H1 (cell line): Measurements from ENCODE around the gene GPC6. TPM values are rescaled to one million over a fixed set of nuclear protein-coding genes. Genes with fewer than 3 reads are reported as not detected.

Experiments used
- CTCF ChIA-PET: fragments of 300-600 bp; sonication (Branson Sonifier 250); formaldehyde crosslinking; loops from one replicate; lab custom pipeline; 2021; ENCODE audit not compliant: partially characterized antibody; lab: Charles Lee
- POLR2A ChIA-PET: fragments of 300-600 bp; sonication (Branson Sonifier 250); formaldehyde crosslinking; loops from one replicate; lab custom pipeline; 2021; ENCODE audit warnings: inconsistent platforms; ENCODE audit not compliant: partially characterized antibody; lab: Charles Lee
- DNase-seq, 2 experiments: peaks; one replicate each; pipeline versions ENCODE4 v3.0.0 to v3.0.0-alpha.2; 2010 to 2022; ENCODE audit warnings: low spot score in 2 of 2, low read depth in 1 of 2, mixed read lengths in 1 of 2
- FAIRE-seq: peaks from 2 replicates; lab custom pipeline; 2011; peaks lifted over from hg19 to GRCh38; lab: Jason Lieb, UNC
- H2AFZ ChIP-seq: 2 replicates; pipeline ENCODE4 v1.8.1; 2012; ENCODE audit warnings: low read length, inconsistent platforms
- H2AK5ac ChIP-seq: 2 replicates; pipeline ENCODE4 v1.6.1; 2013; ENCODE audit warnings: low read depth, low read length
- H2BK120ac ChIP-seq: replicated peaks from 2 replicates; pipeline ENCODE3; 2013; ENCODE audit warnings: low read depth, low read length, inconsistent platforms
- H2BK12ac ChIP-seq: 2 replicates; pipeline ENCODE4 v1.6.1; 2013; ENCODE audit warnings: low read depth, low read length
- H2BK15ac ChIP-seq: 2 replicates; pipeline ENCODE4 v1.6.1; 2013; ENCODE audit warnings: low read length
- H2BK20ac ChIP-seq: 2 replicates; pipeline ENCODE4 v1.6.1; 2013; ENCODE audit warnings: low read length
- H2BK5ac ChIP-seq: 2 replicates; pipeline ENCODE4 v1.6.1; 2013; ENCODE audit warnings: low read depth, low read length
- H3K14ac ChIP-seq: 2 replicates; pipeline ENCODE4 v1.6.1; 2013; ENCODE audit warnings: inconsistent platforms; ENCODE audit not compliant: insufficient read length
- H3K18ac ChIP-seq: 2 replicates; pipeline ENCODE4 v1.6.1; 2013; ENCODE audit warnings: low read length; ENCODE audit errors: extremely low read depth
- H3K23ac ChIP-seq: 2 replicates; pipeline ENCODE4 v1.6.1; 2013; ENCODE audit warnings: inconsistent platforms; ENCODE audit not compliant: insufficient read length
- H3K23me2 ChIP-seq: 2 replicates; pipeline ENCODE4 v1.6.1; 2013; ENCODE audit warnings: low read depth, low read length
- H3K27ac ChIP-seq: 2 replicates; pipeline ENCODE4 v1.6.1; 2011; ENCODE audit warnings: low read depth, low read length, inconsistent platforms
- H3K27me3 ChIP-seq, 4 experiments: replicated peaks in 1 of 4; 1 replicate in 1 of 4; 2 replicates in 3 of 4; pipeline versions ENCODE4 v1.6.1 to v1.8.1; 2011 to 2013; ENCODE audit warnings: low read length in 3 of 4, mild to moderate bottlenecking in 3 of 4, inconsistent platforms in 2 of 4, mixed read lengths in 2 of 4, moderate library complexity in 1 of 4; ENCODE audit not compliant: control insufficient read depth in 3 of 4, insufficient read depth in 3 of 4; ENCODE audit errors: extremely low read depth in 1 of 4
- H3K36me3 ChIP-seq, 4 experiments: 2 replicates each; pipeline versions ENCODE4 v1.6.1 to v1.8.1; 2011 to 2013; ENCODE audit warnings: mild to moderate bottlenecking in 4 of 4, low read length in 3 of 4, moderate library complexity in 2 of 4, control low read depth in 1 of 4, inconsistent platforms in 1 of 4; ENCODE audit not compliant: insufficient read depth in 4 of 4, control insufficient read depth in 2 of 4
- H3K4ac ChIP-seq: replicated peaks from 2 replicates; pipeline ENCODE3; 2013; ENCODE audit warnings: low read length, low read depth, mixed read lengths, inconsistent platforms; ENCODE audit not compliant: insufficient read length
- H3K4me1 ChIP-seq, 4 experiments: replicated peaks in 1 of 4; 1 replicate in 1 of 4; 2 replicates in 3 of 4; pipeline versions ENCODE4 v1.6.1 to v1.8.1; 2011 to 2013; ENCODE audit warnings: low read length in 3 of 4, inconsistent platforms in 2 of 4, mixed read lengths in 1 of 4; ENCODE audit not compliant: insufficient read depth in 4 of 4, control insufficient read depth in 3 of 4
- H3K4me2 ChIP-seq, 2 experiments: 2 replicates each; pipeline versions ENCODE4 v1.6.1 to v1.8.1; 2011 to 2013; ENCODE audit warnings: low read depth in 2 of 2, low read length in 2 of 2, control low read depth in 1 of 2, inconsistent platforms in 1 of 2, mild to moderate bottlenecking in 1 of 2; ENCODE audit not compliant: insufficient read depth in 1 of 2
- H3K4me3 ChIP-seq, 4 experiments: fragments of 200-600, 300-600 bp in 1 of 4; sonication (generic), shearing (Covaris generic), sonication (Bioruptor Twin) in 1 of 4; 2 replicates each; pipeline versions ENCODE4 v1.5.1 to v1.8.1; 2011 to 2016; ENCODE audit warnings: low read length in 4 of 4, low read depth in 3 of 4, control low read depth in 2 of 4, inconsistent platforms in 2 of 4, mild to moderate bottlenecking in 2 of 4, mixed read lengths in 1 of 4, moderate library complexity in 1 of 4; ENCODE audit not compliant: insufficient read depth in 2 of 4; ENCODE audit errors: extremely low read depth in 1 of 4
- H3K56ac ChIP-seq: replicated peaks from 2 replicates; pipeline ENCODE3; 2013; ENCODE audit warnings: low read depth, mild to moderate bottlenecking, mixed read lengths, low read length, inconsistent platforms; ENCODE audit not compliant: insufficient read length
- H3K79me1 ChIP-seq: 2 replicates; pipeline ENCODE4 v1.6.1; 2013; ENCODE audit warnings: low read depth, low read length, control low read depth
- H3K79me2 ChIP-seq, 2 experiments: 2 replicates each; pipeline versions ENCODE4 v1.6.1 to v1.8.1; 2012 to 2013; ENCODE audit warnings: low read length in 2 of 2, mild to moderate bottlenecking in 2 of 2, inconsistent platforms in 1 of 2; ENCODE audit not compliant: insufficient read depth in 2 of 2, control insufficient read depth in 1 of 2
- H3K9ac ChIP-seq, 4 experiments: replicated peaks in 1 of 4; 1 replicate in 1 of 4; 2 replicates in 3 of 4; pipeline versions ENCODE4 v1.6.1 to v1.8.1; 2011 to 2013; ENCODE audit warnings: low read depth in 3 of 4, low read length in 3 of 4, control low read depth in 2 of 4, mild to moderate bottlenecking in 2 of 4, moderate library complexity in 2 of 4, inconsistent platforms in 1 of 4; ENCODE audit errors: extremely low read depth in 1 of 4
- H3K9me3 ChIP-seq, 2 experiments: 2 replicates each; pipeline versions ENCODE4 v1.6.1 to v1.8.1; 2012 to 2013; ENCODE audit warnings: mild to moderate bottlenecking in 2 of 2, moderate library complexity in 2 of 2, control low read depth in 1 of 2, inconsistent platforms in 1 of 2, low read depth in 1 of 2, low read length in 1 of 2, mixed read lengths in 1 of 2; ENCODE audit not compliant: insufficient read depth in 2 of 2
- H4K20me1 ChIP-seq, 2 experiments: replicated peaks in 1 of 2; 2 replicates each; pipeline versions ENCODE3 to v1.8.1; 2011 to 2013; ENCODE audit warnings: inconsistent platforms in 2 of 2, low read length in 2 of 2, mild to moderate bottlenecking in 1 of 2; ENCODE audit not compliant: insufficient read depth in 2 of 2, control insufficient read depth in 1 of 2
- H4K5ac ChIP-seq: 2 replicates; pipeline ENCODE4 v1.6.1; 2013; ENCODE audit warnings: low read length, low read depth, mixed read lengths, inconsistent platforms; ENCODE audit not compliant: insufficient read length
- H4K8ac ChIP-seq: 2 replicates; pipeline ENCODE4 v1.8.0; 2013; ENCODE audit warnings: mild to moderate bottlenecking, moderate library complexity, low read length, inconsistent platforms; ENCODE audit not compliant: insufficient read depth; ENCODE audit errors: extremely low read depth
- H4K91ac ChIP-seq: replicated peaks from 2 replicates; pipeline ENCODE3; 2013; ENCODE audit warnings: low read length, mixed read lengths, inconsistent platforms; ENCODE audit not compliant: insufficient read length
- BACH1 ChIP-seq: IDR thresholded peaks from 2 replicates; pipeline ENCODE4 v1.6.1; 2012; ENCODE audit warnings: low read length, improper control_type of control experiment
- CBX5 ChIP-seq: fragments of 300-800, 300-1000 bp; sonication (generic); IDR thresholded peaks from 2 replicates; pipeline ENCODE4 v1.7.1; 2016; ENCODE audit warnings: antibody characterized with exemption, low read length, low read depth
- CEBPB ChIP-seq: IDR thresholded peaks from 2 replicates; pipeline ENCODE4 v1.6.1; 2012; ENCODE audit warnings: low read depth, low read length
- GTF2F1 ChIP-seq: IDR thresholded peaks from 2 replicates; pipeline ENCODE4 v1.6.1; 2012; ENCODE audit warnings: low read depth, low read length, improper control_type of control experiment, borderline replicate concordance
- JUN ChIP-seq: IDR thresholded peaks from 2 replicates; pipeline ENCODE4 v1.6.1; 2011; ENCODE audit warnings: low read depth, mild to moderate bottlenecking, improper control_type of control experiment, low read length
- JUND ChIP-seq: IDR thresholded peaks from 2 replicates; pipeline ENCODE4 v1.6.1; 2011; ENCODE audit warnings: mild to moderate bottlenecking, improper control_type of control experiment, low read length
- KDM4A ChIP-seq: IDR thresholded peaks from one replicate; pipeline ENCODE4 v1.7.1; 2012; ENCODE audit warnings: low read depth, mild to moderate bottlenecking, moderate library complexity, low read length, inconsistent platforms; ENCODE audit not compliant: severe bottlenecking
- PHF8 ChIP-seq: fragments of 200-600 bp; sonication (generic); conservative IDR thresholded peaks from 2 replicates; pipeline ENCODE4 v1.7.1; 2012; ENCODE audit warnings: low read depth, mild to moderate bottlenecking, inconsistent platforms, low read length, moderate library complexity
- RFX5 ChIP-seq: IDR thresholded peaks from 2 replicates; pipeline ENCODE4 v1.6.1; 2011; ENCODE audit warnings: low read depth, low read length, improper control_type of control experiment, borderline replicate concordance
- SIN3A ChIP-seq, 2 experiments: IDR thresholded peaks in 1 of 2; conservative IDR thresholded peaks in 1 of 2; 2 replicates each; pipeline ENCODE4 v1.6.1; 2011 to 2012; ENCODE audit warnings: low read length in 2 of 2, improper control_type of control experiment in 1 of 2, low read depth in 1 of 2, mild to moderate bottlenecking in 1 of 2
- SIRT6 ChIP-seq: IDR thresholded peaks from one replicate; pipeline ENCODE4 v1.7.1; 2012; ENCODE audit warnings: low read length, inconsistent platforms
- SP4 ChIP-seq: IDR thresholded peaks from 2 replicates; pipeline ENCODE4 v1.6.1; 2012; ENCODE audit warnings: low read length, inconsistent platforms
- SRF ChIP-seq: IDR thresholded peaks from 2 replicates; pipeline ENCODE4 v1.6.1; 2011; ENCODE audit warnings: mild to moderate bottlenecking, low read depth, low read length, moderate library complexity
- TAF1 ChIP-seq: IDR thresholded peaks from 2 replicates; pipeline ENCODE4 v1.6.1; 2011; ENCODE audit warnings: mild to moderate bottlenecking, low read depth, low read length
- TCF12 ChIP-seq: IDR thresholded peaks from 2 replicates; pipeline ENCODE4 v1.6.1; 2011; ENCODE audit warnings: low read depth, mild to moderate bottlenecking, low read length
- TEAD4 ChIP-seq: IDR thresholded peaks from 2 replicates; pipeline ENCODE4 v1.6.1; 2012; ENCODE audit warnings: low read depth, low read length, inconsistent platforms, mixed read lengths
- ZNF274 ChIP-seq: IDR thresholded peaks from 2 replicates; pipeline ENCODE4 v1.7.0; 2012; ENCODE audit warnings: low read length, borderline replicate concordance; ENCODE audit errors: extremely low read depth
- polyA plus RNA-seq, 7 experiments: library from polyadenylated mRNA; depleted of rRNA in 3 of 7; stranded (reverse) in 5 of 7; unstranded in 2 of 7; fragments of >200 nt in 5 of 7; fragments of 200-250 nt in 2 of 7; gene quantifications; 1 replicate in 5 of 7; 2 replicates in 1 of 7; 4 replicates in 1 of 7; pipeline versions ENCODE4 v1.2.1 to v1.2.3, GENCODE V29; 2011 to 2013; ENCODE audit warnings: missing spikeins in 2 of 7, mixed read lengths in 2 of 7
- total RNA-seq: library from RNA; stranded (reverse); fragmentation: NEBNext Ultra II Directional; extraction: Animal tissue kit (Norgen Biotek cat#: 25700); gene quantifications from 2 replicates; pipeline ENCODE4 v1.2.1, GENCODE V29; 2021

Gene GPC6
- total and polyA plus RNA-seq, 2 of the 8 experiments (the other 6 are each of a cell fraction or from before 2014, with no cell fraction given) = 5.4 to 12.0 TPM

GRCh38 chr13:94444826-94445225 lies 1218.2 kb downstream of the GPC6 start:
- POLR2A ChIA-PET = no interaction called here
- Histone ChIP-seq H2BK5ac (no peak overlapping the region), H3K23ac (no peak overlapping the region), H4K8ac (no peak overlapping the region), H3K79me2 (no peaks in the 10 kb centered on the region), H3K56ac (no peak overlapping the region), H2AK5ac (no peak overlapping the region), H3K9ac (no peak overlapping the region), H3K4me2 (no peak overlapping the region), H3K27ac (no peak overlapping the region), H3K18ac (no peak overlapping the region), H3K79me1 (no peaks in the 10 kb centered on the region), H2AFZ (no peak overlapping the region), H3K36me3 (no peaks in the 10 kb centered on the region), H3K4me1 (no peaks in the 10 kb centered on the region), H3K23me2 (no peaks in the 10 kb centered on the region), H4K91ac (no peak overlapping the region), H2BK15ac (no peak overlapping the region), H3K27me3 (no peaks in the 10 kb centered on the region), H2BK12ac (no peak overlapping the region), H4K5ac (no peak overlapping the region), H2BK20ac (no peak overlapping the region), H3K4me3 (no peak overlapping the region), H3K9me3 (no peaks in the 10 kb centered on the region), H3K4ac (no peak overlapping the region), H2BK120ac (no peak overlapping the region), H4K20me1 (no peaks in the 10 kb centered on the region), H3K14ac (no peak overlapping the region)
- FAIRE-seq (no peak), DNase-seq (no peak)
- TF ChIP-seq TEAD4 = no peak
- no peak for TF ChIP-seq ZNF274
- TF ChIP-seq SP4 = no peak
- TF ChIP-seq SIN3A (conservative IDR thresholded peaks at IDR 0.05 in 1 of 2, IDR thresholded peaks at IDR 0.05 in 1 of 2; ENCODE audit: low read depth in 1 of 2, low read length in 2 of 2) = no peak
- no peak for TF ChIP-seq GTF2F1
- TF ChIP-seq JUN = no peak
- no peak for TF ChIP-seq PHF8
- TF ChIP-seq KDM4A = no peak
- TF ChIP-seq CEBPB = no peak
- no peak for TF ChIP-seq BACH1
- no peak for TF ChIP-seq TCF12
- TF ChIP-seq CBX5 = no peak
- TF ChIP-seq SIRT6 = no peak
- no peak for TF ChIP-seq SRF
- no peak for TF ChIP-seq TAF1
- TF ChIP-seq JUND = no peak
- TF ChIP-seq RFX5 = no peak
- CTCF ChIA-PET = interaction anchor here (1.7 kb wide), 1 partner anchor 9 kb away, joined by 6 read pairs; no protein-coding TSS in a partner anchor
